HEK293T (cell line): Measurements from ENCODE around the gene AOAH.
"Not testable (repeated sequence)": the region's sequence is repeated elsewhere in the genome, so short reads cannot be mapped to it uniquely, and the experiment has no call there.

ENCODE experiments used
- CTCF ChIA-PET: fragments of 350-600 bp; formaldehyde crosslinking; extraction: SDS; loops from one replicate; lab custom pipeline; 2021; ENCODE audit warnings: antibody characterized with exemption, inconsistent platforms; lab: Yijun Ruan, JAX
- POLR2A ChIA-PET: fragments of 350-600 bp; formaldehyde crosslinking; extraction: SDS; loops from one replicate; lab custom pipeline; 2020; ENCODE audit warnings: antibody characterized with exemption, inconsistent platforms; lab: Yijun Ruan, JAX
- DNase-seq: peaks from one replicate; pipeline ENCODE4 v3.0.0; 2012; ENCODE audit warnings: mixed read lengths; ENCODE audit errors: extremely low spot score
- ARNT ChIP-seq: fragments of 450-650 bp; IDR thresholded peaks from 2 replicates; pipeline ENCODE4 v1.6.1; 2017; ENCODE audit warnings: mild to moderate bottlenecking
- BHLHE40 ChIP-seq: fragments of 450-650 bp; IDR thresholded peaks from 2 replicates; pipeline ENCODE4 v1.6.1; 2016; ENCODE audit warnings: mild to moderate bottlenecking, moderate library complexity, borderline replicate concordance
- CTBP1 ChIP-seq: fragments of 450-650 bp; IDR thresholded peaks from 2 replicates; pipeline ENCODE4 v1.6.1; 2016; ENCODE audit warnings: borderline replicate concordance
- ELF4 ChIP-seq: fragments of 450-650 bp; IDR thresholded peaks from 2 replicates; pipeline ENCODE4 v1.6.1; 2017; ENCODE audit warnings: antibody characterized with exemption
- FOXA1 ChIP-seq: fragments of 450-650 bp; IDR thresholded peaks from 2 replicates; pipeline ENCODE4 v1.6.1; 2016; ENCODE audit warnings: mild to moderate bottlenecking
- FOXK2 ChIP-seq: fragments of 450-650 bp; IDR thresholded peaks from 2 replicates; pipeline ENCODE4 v1.6.1; 2016; ENCODE audit warnings: mild to moderate bottlenecking
- FOXM1 ChIP-seq: fragments of 450-650 bp; IDR thresholded peaks from 2 replicates; pipeline ENCODE4 v1.6.1; 2017; ENCODE audit warnings: mild to moderate bottlenecking, borderline replicate concordance
- HDGF ChIP-seq: fragments of 450-650 bp; IDR thresholded peaks from 2 replicates; pipeline ENCODE4 v1.6.1; 2017; ENCODE audit warnings: antibody characterized with exemption, borderline replicate concordance
- L3MBTL2 ChIP-seq: fragments of 450-650 bp; conservative IDR thresholded peaks from 2 replicates; pipeline ENCODE4 v1.6.1; 2016; ENCODE audit warnings: mild to moderate bottlenecking
- LEF1 ChIP-seq: fragments of 450-650 bp; IDR thresholded peaks from 2 replicates; pipeline ENCODE4 v1.6.1; 2017; ENCODE audit warnings: mild to moderate bottlenecking, borderline replicate concordance
- NFRKB ChIP-seq: fragments of 450-650 bp; IDR thresholded peaks from 2 replicates; pipeline ENCODE4 v1.6.1; 2016; ENCODE audit warnings: mild to moderate bottlenecking, moderate library complexity
- PKNOX1 ChIP-seq: fragments of 450-650 bp; IDR thresholded peaks from 2 replicates; pipeline ENCODE4 v1.6.1; 2016
- SP1 ChIP-seq: fragments of 450-650 bp; IDR thresholded peaks from 2 replicates; pipeline ENCODE4 v1.6.1; 2017
- SUZ12 ChIP-seq: fragments of 450-650 bp; IDR thresholded peaks from 2 replicates; pipeline ENCODE4 v1.6.1; 2016; ENCODE audit warnings: mild to moderate bottlenecking
- TARDBP ChIP-seq: fragments of 450-650 bp; IDR thresholded peaks from 2 replicates; pipeline ENCODE4 v1.6.1; 2016
- ZNF384 ChIP-seq: fragments of 450-650 bp; IDR thresholded peaks from 2 replicates; pipeline ENCODE4 v1.6.1; 2016

The AOAH gene

GRCh38 chr7:36652431-36652830 lies 71.9 kb downstream of the AOAH start:
- CTCF ChIA-PET = no interaction called here
- no peak for DNase-seq
- TF ChIP-seq ZNF384 (no peak), TARDBP (no peak), L3MBTL2 (no peak), ARNT (no peak), SUZ12 (no peak), PKNOX1 (no peak)
- POLR2A ChIA-PET = no interaction called here

DNA sequence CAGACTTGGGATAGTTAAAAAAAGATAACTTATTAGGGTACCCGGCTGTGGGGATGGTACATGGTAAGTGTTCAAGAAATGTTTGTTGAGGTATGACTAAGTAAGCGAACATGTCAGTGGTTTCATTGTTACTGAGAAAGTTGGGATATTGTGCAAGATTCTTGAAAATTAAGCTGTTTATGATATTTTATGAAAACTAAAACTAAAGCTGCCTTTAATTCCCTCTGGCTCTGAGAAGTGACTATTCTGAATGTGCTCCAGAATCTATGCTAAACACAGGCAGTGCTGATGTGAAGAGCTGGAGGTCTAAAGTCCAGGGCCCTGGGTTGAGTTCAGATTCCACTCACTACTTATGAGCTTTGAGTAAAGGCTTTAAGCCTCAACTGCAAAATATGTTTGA lies 72.9 kb downstream of the AOAH start:
- TF ChIP-seq ZNF384 (no peak), SUZ12 (no peak), FOXM1 (no peak), ELF4 (no peak), PKNOX1 (no peak), L3MBTL2 (no peak), BHLHE40 (no peak), TARDBP (no peak), CTBP1 (no peak), HDGF (no peak), NFRKB (no peak), FOXK2 (no peak), SP1 (no peak), LEF1 (no peak), FOXA1 (no peak), ARNT (no peak)
- POLR2A ChIA-PET = no interaction called here
- no peak for DNase-seq
- CTCF ChIA-PET = interaction anchor here (0.9 kb wide), 1 partner anchor 13 kb away, joined by 3 read pairs; no protein-coding TSS in a partner anchor

DNA sequence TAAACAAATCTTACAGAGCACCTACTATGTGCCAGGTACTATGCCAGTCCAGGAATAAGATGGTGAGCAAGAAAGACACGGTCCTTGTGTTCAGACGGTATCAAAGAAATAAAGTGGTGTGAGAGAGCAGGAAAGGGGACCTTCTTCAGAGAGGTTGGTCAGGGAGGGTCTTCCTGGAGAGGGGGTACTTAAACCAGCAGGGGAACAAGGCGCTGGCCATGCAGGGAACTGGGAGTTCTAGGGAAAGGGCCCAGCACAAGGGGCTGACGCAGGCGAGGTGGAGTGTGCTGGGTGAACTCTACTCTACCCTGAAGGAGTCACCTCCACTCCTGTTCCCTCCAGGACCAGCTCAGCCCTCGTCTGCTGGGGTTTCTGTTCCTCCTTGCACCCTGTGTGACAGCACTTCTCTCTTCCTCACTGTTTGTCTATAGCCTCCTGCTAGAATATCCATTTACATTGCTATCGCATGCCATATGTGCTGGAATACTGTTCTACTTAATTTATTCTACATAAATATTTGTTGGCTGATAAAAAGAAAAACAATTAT lies 73.5 kb downstream of the AOAH start:
- ChIA-PET CTCF (no interaction called here), POLR2A (no interaction called here)
- no peak for TF ChIP-seq CTBP1
- no peak for TF ChIP-seq HDGF
- no peak for DNase-seq

- TF ChIP-seq ZNF384 = no peak
- no peak for DNase-seq
- ChIA-PET CTCF (interaction anchor here (0.7 kb wide), 1 partner anchor 73 kb away, joined by 3 read pairs; no protein-coding TSS in a partner anchor), POLR2A (no interaction called here)
Observed at GRCh38 chr7:36650320-36650719, 74.0 kb downstream of the AOAH start.

DNA sequence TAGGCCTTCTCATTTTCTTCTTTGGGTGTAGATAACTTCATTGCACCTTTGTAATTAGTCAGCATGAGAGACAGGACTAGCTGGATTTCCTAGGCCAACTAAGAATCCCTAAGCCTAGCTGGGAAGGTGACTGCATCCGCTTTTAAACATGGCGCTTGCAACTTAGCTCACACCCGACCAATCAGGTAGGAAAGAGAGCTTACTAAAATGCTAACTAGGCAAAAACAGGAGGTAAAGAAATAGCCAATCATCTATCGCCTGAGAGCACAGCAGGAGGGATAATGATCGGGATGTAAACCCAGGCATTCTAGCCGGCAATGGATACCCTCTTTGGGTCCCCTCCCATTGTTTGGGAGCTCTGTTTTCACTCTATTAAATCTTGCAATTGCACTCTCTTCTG lies 75.0 kb downstream of the AOAH start:
- DNase-seq, POLR2A ChIA-PET: not testable (repeated sequence)
- CTCF ChIA-PET = interaction anchor here (0.7 kb wide), 1 partner anchor 8 kb away, joined by 3 read pairs; no protein-coding TSS in a partner anchor

GRCh38 chr7:36648441-36648840 lies 75.9 kb downstream of the AOAH start:
- POLR2A ChIA-PET = no interaction called here

More at GRCh38 chr7:36648441-36648840, 75.9 kb downstream of the AOAH start:
- no peak for DNase-seq
- CTCF ChIA-PET = interaction anchor here (0.6 to 0.7 kb wide), 2 partner anchors 9 to 161 kb away, joined by 3 to 5 read pairs; no protein-coding TSS in a partner anchor
- TF ChIP-seq FOXM1 (no peak), ELF4 (no peak), PKNOX1 (no peak), SP1 (no peak), TARDBP (no peak), NFRKB (no peak), BHLHE40 (no peak), CTBP1 (no peak), SUZ12 (no peak), L3MBTL2 (no peak), LEF1 (no peak), ARNT (no peak), ZNF384 (no peak), FOXA1 (no peak), FOXK2 (no peak), HDGF (no peak)
